IgD-negative memory B cell (primary cell): ENCODE measurements around the gene PTPN6. TPM values are rescaled to one million over a fixed set of nuclear protein-coding genes. Genes with fewer than 3 reads are reported as not detected.

Experiments used
- H3K27ac Mint-ChIP-seq, 3 donors: one replicate each; pipeline ENCODE4 v1.8.0; 2020 to 2022; ENCODE audit warnings: mild to moderate bottlenecking in 3 of 3, mixed read lengths in 3 of 3, moderate library complexity in 1 of 3
- H3K27me3 Mint-ChIP-seq: one replicate; pipeline ENCODE4 v1.8.0; 2021; ENCODE audit warnings: mixed read lengths
- H3K36me3 Mint-ChIP-seq: one replicate; pipeline ENCODE4 v1.8.0; 2020; ENCODE audit warnings: mild to moderate bottlenecking, mixed read lengths
- H3K4me1 Mint-ChIP-seq, 3 donors: one replicate each; pipeline ENCODE4 v1.8.0; 2020 to 2022; ENCODE audit warnings: mixed read lengths in 3 of 3, mild to moderate bottlenecking in 1 of 3
- H3K4me3 Mint-ChIP-seq, 4 donors: one replicate each; pipeline ENCODE4 v1.8.0; 2020 to 2022; ENCODE audit warnings: mild to moderate bottlenecking in 4 of 4, mixed read lengths in 4 of 4, moderate library complexity in 3 of 4
- H3K9me3 Mint-ChIP-seq, 3 donors: one replicate each; pipeline ENCODE4 v1.8.0; 2020 to 2021; ENCODE audit warnings: mixed read lengths in 3 of 3, mild to moderate bottlenecking in 1 of 3
- polyA plus RNA-seq: library from polyadenylated mRNA; unstranded; fragments of 300-500 nt; fragmentation: Illumina TruSeq; gene quantifications from one replicate; pipeline ENCODE4 v1.2.3, GENCODE V29; 2021

Gene PTPN6
- polyA plus RNA-seq, 1 donor from 2014 or later: 1,038 TPM

GRCh38 chr12:6953442-6954315, 2.5 kb downstream of the PTPN6 start:
- no peaks in the 10 kb centered on the region for H3K27me3 Mint-ChIP-seq
- H3K4me1 Mint-ChIP-seq: peaks cover 50 to 64% (median 60%) of the 10 kb centered on the region in 3 donors
- peak overlapping the region; percentile 95 to 97 (median 97) for H3K27ac Mint-ChIP-seq
- peaks cover 28% of the 10 kb centered on the region for H3K36me3 Mint-ChIP-seq
- H3K4me3 Mint-ChIP-seq: peak overlapping the region; percentile 90 to 100 (median 98)
- no peaks in the 10 kb centered on the region for H3K9me3 Mint-ChIP-seq

GRCh38 chr12:6954316-6955107, 3.4 kb downstream of the PTPN6 start:
- Mint-ChIP-seq H3K27me3 (no peaks in the 10 kb centered on the region), H3K4me1 (peaks cover 51 to 64% (median 59%) of the 10 kb centered on the region in 3 donors), H3K36me3 (peaks cover 31% of the 10 kb centered on the region), H3K27ac (peak overlapping the region; percentile 95 to 97 (median 97)), H3K4me3 (peak overlapping the region; percentile 90 to 100 (median 98)), H3K9me3 (no peaks in the 10 kb centered on the region)

- Mint-ChIP-seq H3K4me3 (peak overlapping the region; percentile 90 to 100 (median 98)), H3K36me3 (peaks cover 31% of the 10 kb centered on the region), H3K27ac (peak overlapping the region; percentile 95 to 99 (median 97)), H3K27me3 (no peaks in the 10 kb centered on the region), H3K9me3 (no peaks in the 10 kb centered on the region), H3K4me1 (peaks cover 45 to 60% (median 53%) of the 10 kb centered on the region in 3 donors)
Measured at GRCh38 chr12:6955108-6956020, 4.2 kb downstream of the PTPN6 start.

- no peaks in the 10 kb centered on the region for H3K9me3 Mint-ChIP-seq
- H3K27ac Mint-ChIP-seq: peak overlapping the region; percentile 95 to 99 (median 97)
- H3K4me1 Mint-ChIP-seq: peaks cover 39 to 61% (median 55%) of the 10 kb centered on the region in 3 donors
- H3K27me3 Mint-ChIP-seq: no peaks in the 10 kb centered on the region
- H3K4me3 Mint-ChIP-seq: peak overlapping the region; percentile 90 to 100 (median 98)
- peaks cover 32% of the 10 kb centered on the region for H3K36me3 Mint-ChIP-seq
Measured at GRCh38 chr12:6956021-6956727, 5.0 kb downstream of the PTPN6 start.

GRCh38 chr12:6957151-6957701, 6.1 kb downstream of the PTPN6 start:
- Mint-ChIP-seq H3K9me3 (no peaks in the 10 kb centered on the region), H3K4me1 (peaks cover 50 to 71% (median 65%) of the 10 kb centered on the region in 3 donors), H3K27ac (peak overlapping the region; percentile 95 to 99 (median 99)), H3K27me3 (no peaks in the 10 kb centered on the region), H3K36me3 (peaks cover 31% of the 10 kb centered on the region), H3K4me3 (peak overlapping the region; percentile 90 to 100 (median 96))

GRCh38 chr12:6957741-6958608, 6.8 kb downstream of the PTPN6 start:
- no peaks in the 10 kb centered on the region for H3K9me3 Mint-ChIP-seq
- H3K27ac Mint-ChIP-seq: peak overlapping the region; percentile 94 to 99 (median 95)
- H3K27me3 Mint-ChIP-seq: no peaks in the 10 kb centered on the region
- peaks cover 24% of the 10 kb centered on the region for H3K36me3 Mint-ChIP-seq
- peaks cover 51 to 72% (median 67%) of the 10 kb centered on the region in 3 donors for H3K4me1 Mint-ChIP-seq
- peak overlapping the region; percentile 88 to 95 (median 91) for H3K4me3 Mint-ChIP-seq

- no peaks in the 10 kb centered on the region for H3K27me3 Mint-ChIP-seq
- no peaks in the 10 kb centered on the region for H3K9me3 Mint-ChIP-seq
- peak overlapping the region; percentile 88 to 95 (median 91) for H3K4me3 Mint-ChIP-seq
- peaks cover 51 to 72% (median 67%) of the 10 kb centered on the region in 3 donors for H3K4me1 Mint-ChIP-seq
- peak overlapping the region; percentile 94 to 99 (median 95) for H3K27ac Mint-ChIP-seq
- peaks cover 20% of the 10 kb centered on the region for H3K36me3 Mint-ChIP-seq
Measured at GRCh38 chr12:6958609-6959057, 7.5 kb downstream of the PTPN6 start.

- peaks cover 47 to 71% (median 67%) of the 10 kb centered on the region in 3 donors for H3K4me1 Mint-ChIP-seq
- peak overlapping the region; percentile 94 to 99 (median 95) for H3K27ac Mint-ChIP-seq
- no peaks in the 10 kb centered on the region for H3K27me3 Mint-ChIP-seq
- peaks cover 20% of the 10 kb centered on the region for H3K36me3 Mint-ChIP-seq
- peak overlapping the region; percentile 88 to 95 (median 91) for H3K4me3 Mint-ChIP-seq
- no peaks in the 10 kb centered on the region for H3K9me3 Mint-ChIP-seq
Measured at GRCh38 chr12:6959058-6959804, 8.1 kb downstream of the PTPN6 start.

GRCh38 chr12:6959805-6960592, 8.8 kb downstream of the PTPN6 start:
- H3K27me3 Mint-ChIP-seq: no peaks in the 10 kb centered on the region
- peak overlapping the region; percentile 76 to 95 (median 88) for H3K4me3 Mint-ChIP-seq
- H3K9me3 Mint-ChIP-seq: no peaks in the 10 kb centered on the region
- peak overlapping the region; percentile 94 to 99 (median 95) for H3K27ac Mint-ChIP-seq
- peaks cover 44 to 70% (median 69%) of the 10 kb centered on the region in 3 donors for H3K4me1 Mint-ChIP-seq
- H3K36me3 Mint-ChIP-seq: peaks cover 15% of the 10 kb centered on the region

GRCh38 chr12:6960593-6961277, 9.6 kb downstream of the PTPN6 start:
- Mint-ChIP-seq H3K4me3 (peak overlapping the region; percentile 76 to 95 (median 86)), H3K36me3 (peaks cover 12% of the 10 kb centered on the region), H3K9me3 (no peaks in the 10 kb centered on the region), H3K27me3 (no peaks in the 10 kb centered on the region), H3K27ac (peak overlapping the region; percentile 93 to 99 (median 95)), H3K4me1 (peaks cover 48 to 67% (median 67%) of the 10 kb centered on the region in 3 donors)

GRCh38 chr12:6961278-6961694, 10.1 kb downstream of the PTPN6 start:
- no peaks in the 10 kb centered on the region for H3K27me3 Mint-ChIP-seq

More at GRCh38 chr12:6961278-6961694, 10.1 kb downstream of the PTPN6 start:
- H3K9me3 Mint-ChIP-seq: no peaks in the 10 kb centered on the region
- H3K4me3 Mint-ChIP-seq: peak overlapping the region; percentile 44 to 95 (median 86)
- H3K36me3 Mint-ChIP-seq: peaks cover 12% of the 10 kb centered on the region
- H3K4me1 Mint-ChIP-seq: peaks cover 48 to 63% (median 61%) of the 10 kb centered on the region in 3 donors
- peak overlapping the region; percentile 93 to 99 (median 95) for H3K27ac Mint-ChIP-seq
